Astrocyte (in vitro differentiated cells and primary cell): ENCODE data around the gene ADAM8. TPM values are rescaled to one million over a fixed set of nuclear protein-coding genes. Genes with fewer than 3 reads are reported as not detected.
A peak's percentile ranks its signal among the peaks of the same experiment; 100 is the strongest.
"Not testable (repeated sequence)": the region's sequence is repeated elsewhere in the genome, so short reads cannot be mapped to it uniquely, and the experiment has no call there.

ENCODE experiments used
- DNase-seq: peaks from one replicate; pipeline ENCODE4 v3.0.0-alpha.2; 2010; ENCODE audit warnings: low read depth
- FAIRE-seq: peaks from 2 replicates; lab custom pipeline; 2011; peaks lifted over from hg19 to GRCh38; lab: Jason Lieb, UNC
- H2AFZ ChIP-seq: 2 replicates; pipeline ENCODE4 v1.6.0; 2012; ENCODE audit warnings: low read depth, low read length, inconsistent platforms
- H3K27ac ChIP-seq: 2 replicates; pipeline ENCODE4 v1.5.1; 2011; ENCODE audit warnings: low read depth, low read length, inconsistent platforms
- H3K27me3 ChIP-seq: 2 replicates; pipeline ENCODE4 v1.6.0; 2011; ENCODE audit warnings: low read length, inconsistent platforms; ENCODE audit not compliant: insufficient read depth
- H3K36me3 ChIP-seq: 2 replicates; pipeline ENCODE4 v1.5.1; 2011; ENCODE audit warnings: low read length, inconsistent platforms; ENCODE audit not compliant: insufficient read depth
- H3K4me1 ChIP-seq: 2 replicates; pipeline ENCODE4 v1.5.1; 2011; ENCODE audit warnings: low read length, inconsistent platforms; ENCODE audit not compliant: insufficient read depth
- H3K4me2 ChIP-seq: 2 replicates; pipeline ENCODE4 v1.6.0; 2012; ENCODE audit warnings: low read length, inconsistent platforms
- H3K4me3 ChIP-seq: 2 replicates; pipeline ENCODE4 v1.5.1; 2011; ENCODE audit warnings: low read depth, mild to moderate bottlenecking, low read length, inconsistent platforms; ENCODE audit not compliant: insufficient read depth
- H3K79me2 ChIP-seq: 2 replicates; pipeline ENCODE4 v1.6.0; 2012; ENCODE audit warnings: mild to moderate bottlenecking, low read length, inconsistent platforms; ENCODE audit not compliant: insufficient read depth
- H3K9ac ChIP-seq: 2 replicates; pipeline ENCODE4 v1.6.0; 2012; ENCODE audit warnings: mild to moderate bottlenecking, low read length, inconsistent platforms
- H3K9me3 ChIP-seq: 2 replicates; pipeline ENCODE4 v1.5.1; 2012; ENCODE audit warnings: low read depth, mild to moderate bottlenecking, low read length, inconsistent platforms; ENCODE audit not compliant: insufficient read depth
- H4K20me1 ChIP-seq: 2 replicates; pipeline ENCODE4 v1.6.0; 2012; ENCODE audit warnings: low read length, inconsistent platforms; ENCODE audit not compliant: insufficient read depth
- H3K27ac Mint-ChIP-seq: one replicate; pipeline ENCODE4 v1.8.0; 2021; ENCODE audit warnings: mild to moderate bottlenecking, mixed read lengths; ENCODE audit not compliant: unreplicated experiment
- H3K27me3 Mint-ChIP-seq: one replicate; pipeline ENCODE4 v1.8.0; 2021; ENCODE audit warnings: low read depth, mixed read lengths; ENCODE audit not compliant: unreplicated experiment
- H3K36me3 Mint-ChIP-seq: one replicate; pipeline ENCODE4 v1.8.0; 2021; ENCODE audit warnings: low read depth, mixed read lengths; ENCODE audit not compliant: unreplicated experiment
- H3K4me1 Mint-ChIP-seq: one replicate; pipeline ENCODE4 v1.8.0; 2021; ENCODE audit warnings: low read depth, mixed read lengths; ENCODE audit not compliant: unreplicated experiment
- H3K4me3 Mint-ChIP-seq: one replicate; pipeline ENCODE4 v1.8.0; 2021; ENCODE audit warnings: mild to moderate bottlenecking, moderate library complexity, mixed read lengths; ENCODE audit not compliant: unreplicated experiment
- H3K9me3 Mint-ChIP-seq: one replicate; pipeline ENCODE4 v1.8.0; 2021; ENCODE audit warnings: mild to moderate bottlenecking, mixed read lengths; ENCODE audit not compliant: unreplicated experiment
- EZH2 ChIP-seq: IDR thresholded peaks from 2 replicates; pipeline ENCODE4 v1.6.1; 2012; ENCODE audit warnings: mild to moderate bottlenecking, low read length, inconsistent platforms; ENCODE audit not compliant: insufficient read depth
- total RNA-seq: library from RNA; stranded (reverse); gene quantifications from 2 replicates; pipeline ENCODE4 v1.2.1, GENCODE V29; 2021
- TF ChIP-seq, protein P1 (sequence below): IDR thresholded peaks from 2 replicates; pipeline ENCODE4 v1.5.1; 2011; ENCODE audit warnings: low read depth, mild to moderate bottlenecking, inconsistent platforms, low read length, moderate library complexity; ENCODE audit not compliant: insufficient read depth

ADAM8 gene
- total RNA-seq, 1 donor from 2014 or later: 4.6 TPM

- not testable (repeated sequence) for H4K20me1 ChIP-seq, H3K4me1 ChIP-seq, DNase-seq, H3K36me3 ChIP-seq, H3K9me3 Mint-ChIP-seq, H3K4me3 ChIP-seq, H3K79me2 ChIP-seq, H3K4me2 ChIP-seq, H3K27ac Mint-ChIP-seq, H3K9ac ChIP-seq, FAIRE-seq, H2AFZ ChIP-seq, H3K27ac ChIP-seq, H3K27me3 ChIP-seq, H3K9me3 ChIP-seq, H3K4me1 Mint-ChIP-seq, H3K4me3 Mint-ChIP-seq, H3K36me3 Mint-ChIP-seq
- H3K27me3 Mint-ChIP-seq: peaks cover 14% of the 10 kb centered on the region
Measured at GRCh38 chr10:133320852-133321422, 44.3 kb upstream of the ADAM8 start.

DNA sequence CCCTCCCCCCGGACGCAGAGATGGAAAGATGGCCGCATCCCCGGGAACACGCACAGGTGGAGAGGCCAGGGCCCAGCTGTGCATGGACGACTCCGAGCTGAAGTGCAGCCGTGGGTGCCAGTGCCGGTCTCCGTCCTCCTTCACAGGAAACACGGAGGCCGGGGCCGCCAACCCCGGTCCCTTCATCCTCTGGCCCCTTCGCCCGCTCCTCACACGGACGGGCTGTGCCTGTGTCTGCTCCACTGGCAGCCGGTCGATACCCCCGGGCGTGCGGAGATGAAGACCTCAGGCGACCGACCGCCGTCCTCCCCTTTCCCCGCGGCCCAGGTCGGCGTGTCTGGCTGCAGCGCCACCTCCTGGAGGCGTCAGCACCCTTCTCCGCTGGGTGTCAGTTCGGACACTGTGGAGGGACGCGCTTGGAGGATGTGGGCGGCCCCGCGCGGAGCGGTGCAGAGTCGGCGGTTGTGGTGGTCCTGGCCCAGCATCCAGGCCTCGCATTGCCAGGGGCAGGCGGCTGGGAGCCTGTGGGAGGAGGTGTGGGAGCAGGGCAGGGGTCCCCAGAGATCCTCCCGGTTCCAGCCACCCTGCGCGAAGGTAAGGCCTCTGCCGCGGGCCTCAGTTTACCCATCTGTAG, 41.9 kb upstream of the ADAM8 start:
- no peaks in the 10 kb centered on the region for H3K36me3 Mint-ChIP-seq
- Histone ChIP-seq H3K27ac (no peak overlapping the region), H4K20me1 (peaks cover 3% of the 10 kb centered on the region), H3K79me2 (no peaks in the 10 kb centered on the region), H3K4me1 (no peaks in the 10 kb centered on the region), H3K27me3 (no peaks in the 10 kb centered on the region), H3K4me3 (peak overlapping the region; percentile 46), H3K36me3 (no peaks in the 10 kb centered on the region), H3K4me2 (peak overlapping the region; percentile 89), H3K9ac (peak overlapping the region; percentile 37), H3K9me3 (no peaks in the 10 kb centered on the region), H2AFZ (peak overlapping the region; percentile 79)
- FAIRE-seq (no peak), DNase-seq (no peak)
- no peak overlapping the region for H3K4me3 Mint-ChIP-seq
- H3K4me1 Mint-ChIP-seq: no peaks in the 10 kb centered on the region
- H3K27me3 Mint-ChIP-seq: peaks cover 12% of the 10 kb centered on the region
- H3K27ac Mint-ChIP-seq: no peak overlapping the region
- no peaks in the 10 kb centered on the region for H3K9me3 Mint-ChIP-seq
- TF ChIP-seq, protein P1, sequence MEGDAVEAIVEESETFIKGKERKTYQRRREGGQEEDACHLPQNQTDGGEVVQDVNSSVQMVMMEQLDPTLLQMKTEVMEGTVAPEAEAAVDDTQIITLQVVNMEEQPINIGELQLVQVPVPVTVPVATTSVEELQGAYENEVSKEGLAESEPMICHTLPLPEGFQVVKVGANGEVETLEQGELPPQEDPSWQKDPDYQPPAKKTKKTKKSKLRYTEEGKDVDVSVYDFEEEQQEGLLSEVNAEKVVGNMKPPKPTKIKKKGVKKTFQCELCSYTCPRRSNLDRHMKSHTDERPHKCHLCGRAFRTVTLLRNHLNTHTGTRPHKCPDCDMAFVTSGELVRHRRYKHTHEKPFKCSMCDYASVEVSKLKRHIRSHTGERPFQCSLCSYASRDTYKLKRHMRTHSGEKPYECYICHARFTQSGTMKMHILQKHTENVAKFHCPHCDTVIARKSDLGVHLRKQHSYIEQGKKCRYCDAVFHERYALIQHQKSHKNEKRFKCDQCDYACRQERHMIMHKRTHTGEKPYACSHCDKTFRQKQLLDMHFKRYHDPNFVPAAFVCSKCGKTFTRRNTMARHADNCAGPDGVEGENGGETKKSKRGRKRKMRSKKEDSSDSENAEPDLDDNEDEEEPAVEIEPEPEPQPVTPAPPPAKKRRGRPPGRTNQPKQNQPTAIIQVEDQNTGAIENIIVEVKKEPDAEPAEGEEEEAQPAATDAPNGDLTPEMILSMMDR: peak; percentile 44
- TF ChIP-seq EZH2: no peak

DNA sequence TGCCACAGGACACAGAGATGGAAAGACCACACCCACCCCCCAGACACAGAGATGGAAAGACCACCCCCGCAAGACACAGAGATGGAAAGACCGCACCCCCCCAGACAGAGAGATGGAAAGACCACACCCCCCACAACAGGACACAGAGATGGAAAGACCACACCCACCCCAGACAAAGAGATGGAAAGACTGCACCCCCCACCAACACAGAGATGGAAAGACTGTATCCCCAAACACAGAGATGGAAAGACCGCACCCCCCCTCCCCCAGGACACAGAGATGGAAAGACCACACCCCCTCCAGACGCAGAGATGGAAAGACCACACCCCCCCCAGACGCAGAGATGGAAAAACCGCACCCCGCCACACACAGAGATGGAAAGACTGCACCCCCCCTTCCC, 40.1 kb upstream of the ADAM8 start:
- no peak for FAIRE-seq

More for the DNA sequence above, 40.1 kb upstream of the ADAM8 start:
- no peak overlapping the region for H3K9ac ChIP-seq
- peaks cover 3% of the 10 kb centered on the region for H4K20me1 ChIP-seq
- no peak overlapping the region for H2AFZ ChIP-seq
- no peaks in the 10 kb centered on the region for H3K27me3 ChIP-seq
- H3K36me3 ChIP-seq: no peaks in the 10 kb centered on the region
- no peaks in the 10 kb centered on the region for H3K9me3 ChIP-seq
- TF ChIP-seq EZH2: no peak
- TF ChIP-seq, protein P1: no peak
- Mint-ChIP-seq H3K4me1 (no peaks in the 10 kb centered on the region), H3K9me3 (no peaks in the 10 kb centered on the region), H3K36me3 (no peaks in the 10 kb centered on the region), H3K27ac (no peak overlapping the region), H3K27me3 (peaks cover 10% of the 10 kb centered on the region), H3K4me3 (no peak overlapping the region)
- H3K4me2 ChIP-seq: no peak overlapping the region
- DNase-seq: no peak
- no peaks in the 10 kb centered on the region for H3K79me2 ChIP-seq
- H3K4me1 ChIP-seq: no peaks in the 10 kb centered on the region
- no peak overlapping the region for H3K27ac ChIP-seq
- no peak overlapping the region for H3K4me3 ChIP-seq
